Measurements from ENCODE around the gene CDIPT.

DNA sequence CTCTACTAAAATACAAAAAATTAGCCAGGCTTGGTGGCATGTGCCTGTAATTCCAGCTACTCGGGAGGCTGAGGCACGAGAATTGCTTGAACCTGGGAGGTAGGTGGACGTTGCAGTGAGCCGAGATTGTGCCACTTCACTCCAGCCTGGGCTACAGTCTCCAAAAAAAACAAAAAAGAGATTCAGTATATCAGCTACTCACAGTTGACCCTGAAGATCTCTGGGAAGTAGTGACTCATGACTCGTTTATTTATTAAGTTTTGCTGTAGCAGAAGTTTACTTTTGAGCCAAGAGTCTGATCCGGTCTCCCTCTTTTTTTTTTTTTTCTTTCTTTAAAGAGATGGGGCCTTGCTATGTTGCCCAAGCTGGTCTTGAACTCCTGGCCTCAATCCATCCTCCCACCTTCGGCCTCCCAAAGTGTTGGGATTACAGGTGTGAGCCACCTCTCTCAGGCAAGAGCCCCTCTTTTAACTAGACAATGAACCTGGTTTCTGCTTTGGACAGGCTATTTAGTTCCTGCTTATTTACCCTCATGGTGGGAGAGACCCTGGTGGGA lies 38.4 kb downstream of the CDIPT start:
- TF ChIP-seq NFIC (IDR thresholded peaks at IDR 0.05; ENCODE audit: low read length) (no peak), FIP1L1 (IDR thresholded peaks at IDR 0.05; ENCODE audit: borderline replicate concordance, insufficient read depth, low read depth, low read length) (no peak)
- TF ChIP-seq, protein P1, sequence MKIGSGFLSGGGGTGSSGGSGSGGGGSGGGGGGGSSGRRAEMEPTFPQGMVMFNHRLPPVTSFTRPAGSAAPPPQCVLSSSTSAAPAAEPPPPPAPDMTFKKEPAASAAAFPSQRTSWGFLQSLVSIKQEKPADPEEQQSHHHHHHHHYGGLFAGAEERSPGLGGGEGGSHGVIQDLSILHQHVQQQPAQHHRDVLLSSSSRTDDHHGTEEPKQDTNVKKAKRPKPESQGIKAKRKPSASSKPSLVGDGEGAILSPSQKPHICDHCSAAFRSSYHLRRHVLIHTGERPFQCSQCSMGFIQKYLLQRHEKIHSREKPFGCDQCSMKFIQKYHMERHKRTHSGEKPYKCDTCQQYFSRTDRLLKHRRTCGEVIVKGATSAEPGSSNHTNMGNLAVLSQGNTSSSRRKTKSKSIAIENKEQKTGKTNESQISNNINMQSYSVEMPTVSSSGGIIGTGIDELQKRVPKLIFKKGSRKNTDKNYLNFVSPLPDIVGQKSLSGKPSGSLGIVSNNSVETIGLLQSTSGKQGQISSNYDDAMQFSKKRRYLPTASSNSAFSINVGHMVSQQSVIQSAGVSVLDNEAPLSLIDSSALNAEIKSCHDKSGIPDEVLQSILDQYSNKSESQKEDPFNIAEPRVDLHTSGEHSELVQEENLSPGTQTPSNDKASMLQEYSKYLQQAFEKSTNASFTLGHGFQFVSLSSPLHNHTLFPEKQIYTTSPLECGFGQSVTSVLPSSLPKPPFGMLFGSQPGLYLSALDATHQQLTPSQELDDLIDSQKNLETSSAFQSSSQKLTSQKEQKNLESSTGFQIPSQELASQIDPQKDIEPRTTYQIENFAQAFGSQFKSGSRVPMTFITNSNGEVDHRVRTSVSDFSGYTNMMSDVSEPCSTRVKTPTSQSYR (CRISPR knock-in tag; IDR thresholded peaks at IDR 0.05; ENCODE audit: borderline replicate concordance), result no peak
- TF ChIP-seq, protein P2, sequence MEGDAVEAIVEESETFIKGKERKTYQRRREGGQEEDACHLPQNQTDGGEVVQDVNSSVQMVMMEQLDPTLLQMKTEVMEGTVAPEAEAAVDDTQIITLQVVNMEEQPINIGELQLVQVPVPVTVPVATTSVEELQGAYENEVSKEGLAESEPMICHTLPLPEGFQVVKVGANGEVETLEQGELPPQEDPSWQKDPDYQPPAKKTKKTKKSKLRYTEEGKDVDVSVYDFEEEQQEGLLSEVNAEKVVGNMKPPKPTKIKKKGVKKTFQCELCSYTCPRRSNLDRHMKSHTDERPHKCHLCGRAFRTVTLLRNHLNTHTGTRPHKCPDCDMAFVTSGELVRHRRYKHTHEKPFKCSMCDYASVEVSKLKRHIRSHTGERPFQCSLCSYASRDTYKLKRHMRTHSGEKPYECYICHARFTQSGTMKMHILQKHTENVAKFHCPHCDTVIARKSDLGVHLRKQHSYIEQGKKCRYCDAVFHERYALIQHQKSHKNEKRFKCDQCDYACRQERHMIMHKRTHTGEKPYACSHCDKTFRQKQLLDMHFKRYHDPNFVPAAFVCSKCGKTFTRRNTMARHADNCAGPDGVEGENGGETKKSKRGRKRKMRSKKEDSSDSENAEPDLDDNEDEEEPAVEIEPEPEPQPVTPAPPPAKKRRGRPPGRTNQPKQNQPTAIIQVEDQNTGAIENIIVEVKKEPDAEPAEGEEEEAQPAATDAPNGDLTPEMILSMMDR (CRISPR knock-in tag; IDR thresholded peaks at IDR 0.05), result no peak
- TF ChIP-seq, protein P3, sequence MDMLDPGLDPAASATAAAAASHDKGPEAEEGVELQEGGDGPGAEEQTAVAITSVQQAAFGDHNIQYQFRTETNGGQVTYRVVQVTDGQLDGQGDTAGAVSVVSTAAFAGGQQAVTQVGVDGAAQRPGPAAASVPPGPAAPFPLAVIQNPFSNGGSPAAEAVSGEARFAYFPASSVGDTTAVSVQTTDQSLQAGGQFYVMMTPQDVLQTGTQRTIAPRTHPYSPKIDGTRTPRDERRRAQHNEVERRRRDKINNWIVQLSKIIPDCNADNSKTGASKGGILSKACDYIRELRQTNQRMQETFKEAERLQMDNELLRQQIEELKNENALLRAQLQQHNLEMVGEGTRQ (IDR thresholded peaks at IDR 0.05; ENCODE audit: low read depth, low read length), result no peak
- TF ChIP-seq, protein P3 (CRISPR knock-in tag; IDR thresholded peaks at IDR 0.05; ENCODE audit: borderline replicate concordance), result no peak
